B cell (primary cell): ENCODE measurements around the gene ARHGAP25. TPM values are rescaled to one million over a fixed set of nuclear protein-coding genes. Genes with fewer than 3 reads are reported as not detected.
A peak's percentile ranks its signal among the peaks of the same experiment; 100 is the strongest.

Experiments used
- ATAC-seq: fragments of 200-7000 bp; cut with Tn5 transposase; one replicate; pipeline ENCODE4 v1.10.0; 2021; ENCODE audit warnings: low read depth, mild to moderate bottlenecking, moderate number of reproducible peaks, moderate library complexity
- CTCF ChIA-PET: fragments of 350-600 bp; sonication (Branson Sonifier 250); formaldehyde crosslinking; loops from one replicate; lab custom pipeline; 2021; ENCODE audit warnings: antibody characterized with exemption, inconsistent platforms; lab: Charles Lee
- POLR2A ChIA-PET: fragments of 350-600 bp; sonication (Branson Sonifier 250); formaldehyde crosslinking; loops from one replicate; lab custom pipeline; 2021; ENCODE audit warnings: antibody characterized with exemption; lab: Charles Lee
- DNase-seq: peaks from one replicate; pipeline ENCODE4 v3.0.0; 2013
- H2AFZ ChIP-seq: 2 replicates; pipeline ENCODE4 v1.6.1; 2012; ENCODE audit warnings: mild to moderate bottlenecking, low read depth, low read length; ENCODE audit not compliant: insufficient read depth, poor library complexity, severe bottlenecking
- H3K27ac ChIP-seq, 2 donors: 1 replicate in 1 of 2; 2 replicates in 1 of 2; pipeline ENCODE4 v1.5.1; 2012 to 2013; ENCODE audit warnings: low read length in 2 of 2, mild to moderate bottlenecking in 2 of 2, moderate library complexity in 1 of 2
- H3K27me3 ChIP-seq, 4 experiments: fragments of 200-600 bp in 1 of 4; sonication (generic) in 1 of 4; replicated peaks in 1 of 4; 1 replicate in 2 of 4; 2 replicates in 2 of 4; pipeline versions ENCODE4 v1.6.1 to v1.7.0; 2013 to 2016; ENCODE audit warnings: low read length in 3 of 4, mild to moderate bottlenecking in 2 of 4, mixed read lengths in 1 of 4, moderate library complexity in 1 of 4; ENCODE audit not compliant: insufficient read depth in 4 of 4, control insufficient read depth in 3 of 4; ENCODE audit errors: control extremely low read depth in 1 of 4
- H3K36me3 ChIP-seq, 2 experiments: replicated peaks in 1 of 2; 1 replicate in 1 of 2; 2 replicates in 1 of 2; pipeline versions ENCODE4 v1.6.1 to v1.7.1; 2013; ENCODE audit warnings: low read length in 1 of 2; ENCODE audit not compliant: insufficient read depth in 2 of 2, control insufficient read depth in 1 of 2; ENCODE audit errors: control extremely low read depth in 1 of 2, extremely low read depth in 1 of 2
- H3K4me1 ChIP-seq, 2 donors: fragments of 200-600 bp in 1 of 2; sonication (generic) in 1 of 2; 1 replicate in 1 of 2; 2 replicates in 1 of 2; pipeline versions ENCODE4 v1.5.1 to v1.6.1; 2013 to 2017; ENCODE audit warnings: low read length in 2 of 2; ENCODE audit not compliant: control insufficient read depth in 2 of 2, insufficient read depth in 2 of 2
- H3K4me2 ChIP-seq: replicated peaks from 2 replicates; pipeline ENCODE3; 2012; ENCODE audit warnings: mild to moderate bottlenecking, low read depth, low read length; ENCODE audit not compliant: poor library complexity, severe bottlenecking
- H3K4me3 ChIP-seq, 5 experiments: fragments of 200-600 bp in 1 of 5; sonication (generic) in 1 of 5; 1 replicate in 3 of 5; 2 replicates in 2 of 5; pipeline versions ENCODE4 v1.5.1 to v1.7.0; 2011 to 2016; ENCODE audit warnings: low read length in 4 of 5, mild to moderate bottlenecking in 4 of 5, low read depth in 2 of 5, control low read depth in 1 of 5, moderate library complexity in 1 of 5; ENCODE audit not compliant: insufficient read depth in 1 of 5; ENCODE audit errors: control extremely low read depth in 1 of 5, extremely low read depth in 1 of 5
- H3K79me2 ChIP-seq: fragments of 200-600 bp; sonication (generic); one replicate; pipeline ENCODE4 v1.6.0; 2016; ENCODE audit warnings: low read length; ENCODE audit not compliant: control insufficient read depth, insufficient read depth
- H3K9ac ChIP-seq: fragments of 200-600 bp; sonication (generic); 2 replicates; pipeline ENCODE4 v1.6.1; 2017; ENCODE audit warnings: mild to moderate bottlenecking, low read length, moderate library complexity
- H3K9me3 ChIP-seq, 3 donors: one replicate each; pipeline versions ENCODE4 v1.6.1 to v1.7.1; 2013; ENCODE audit warnings: low read length in 2 of 3; ENCODE audit not compliant: control insufficient read depth in 2 of 3, insufficient read depth in 1 of 3; ENCODE audit errors: control extremely low read depth in 1 of 3
- H4K20me1 ChIP-seq: 2 replicates; pipeline ENCODE4 v1.6.0; 2012; ENCODE audit warnings: mild to moderate bottlenecking, low read length; ENCODE audit not compliant: insufficient read depth, control insufficient read depth, poor library complexity, severe bottlenecking
- H3K27ac Mint-ChIP-seq: one replicate; pipeline ENCODE4 v1.8.0; 2021; ENCODE audit warnings: mixed read lengths
- H3K27me3 Mint-ChIP-seq: one replicate; pipeline ENCODE4 v1.8.0; 2021; ENCODE audit warnings: mixed read lengths
- H3K4me1 Mint-ChIP-seq: one replicate; pipeline ENCODE4 v1.8.0; 2021; ENCODE audit warnings: mixed read lengths
- H3K4me3 Mint-ChIP-seq: one replicate; pipeline ENCODE4 v1.8.0; 2021; ENCODE audit warnings: mixed read lengths
- H3K9me3 Mint-ChIP-seq: one replicate; pipeline ENCODE4 v1.8.0; 2022; ENCODE audit warnings: mixed read lengths; ENCODE audit not compliant: insufficient read depth
- EZH2 ChIP-seq: IDR thresholded peaks from 2 replicates; pipeline ENCODE4 v1.6.1; 2012; ENCODE audit warnings: borderline replicate concordance, low read depth, mild to moderate bottlenecking, moderate library complexity, low read length; ENCODE audit not compliant: insufficient read depth, poor library complexity, severe bottlenecking
- WGBS: methylation state at CpG from one replicate; pipeline ENCODE4 v1.1.5; 2013; ENCODE audit warnings: missing lambda C conversion rate; ENCODE audit not compliant: insufficient coverage; 5-methylcytosine and 5-hydroxymethylcytosine counted together
- intact Hi-C: fragments of 100-400 bp; cut with micrococcal nuclease; formaldehyde crosslinking; loops from one replicate; pipeline ENCODE4 v1.10.0; 2022
- polyA plus RNA-seq: library from polyadenylated mRNA; depleted of rRNA; stranded (reverse); fragments of >200 nt; gene quantifications from 2 replicates; pipeline ENCODE4 v1.2.3, GENCODE V29; 2012
- total RNA-seq, 2 donors: library from RNA; stranded (reverse); fragments of 120-200 nt in 1 of 2; gene quantifications; 1 replicate in 1 of 2; 2 replicates in 1 of 2; pipeline versions ENCODE4 v1.2.3 to v1.2.4, GENCODE V29; 2013 to 2022
- TF ChIP-seq, protein P1 (sequence below): fragments of 200-600 bp; IDR thresholded peaks from one replicate; pipeline ENCODE4 v1.8.0; 2022; ENCODE audit warnings: antibody characterized with exemption, mild to moderate bottlenecking

The ARHGAP25 gene
- total and polyA plus RNA-seq, 2 donors (not counting 1 experiment from before 2014, with no cell fraction given): 97.9 to 207 TPM

DNA sequence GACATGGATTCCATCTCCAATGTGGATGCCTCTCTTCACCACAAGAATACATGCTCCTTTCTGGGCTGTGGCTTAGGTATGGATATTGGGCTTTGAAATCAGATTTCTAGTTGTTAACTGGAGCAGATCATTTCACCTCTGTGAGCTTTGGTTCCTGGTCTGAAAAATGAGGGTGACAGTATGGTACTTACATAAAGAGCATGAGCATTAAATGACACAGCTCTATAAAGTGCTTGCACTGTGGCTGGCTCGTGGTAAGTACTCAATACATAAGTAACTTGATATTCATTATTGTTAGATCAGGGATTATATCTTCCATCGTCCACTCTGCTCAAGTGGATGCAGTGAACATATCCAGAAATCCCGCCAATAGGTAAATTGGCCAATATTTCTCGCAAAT is 33.4 kb downstream of the ARHGAP25 start:
- Histone ChIP-seq H2AFZ (peak overlapping the region; percentile 48), H3K9me3 (no peaks in the 10 kb centered on the region), H3K27me3 (no peaks in the 10 kb centered on the region), H3K79me2 (peaks cover 79% of the 10 kb centered on the region), H3K4me2 (peak overlapping the region; percentile 70), H3K36me3 (no peaks in the 10 kb centered on the region), H4K20me1 (no peaks in the 10 kb centered on the region), H3K27ac (peak overlapping the region; percentile 93 to 99), H3K4me3 (peak overlapping the region in 4 of 5 experiments; percentile 0 to 46 (median 24)), H3K9ac (peak overlapping the region; percentile 50), H3K4me1 (peaks cover 97 to 100% of the 10 kb centered on the region in 2 donors)
- intact Hi-C loops: loop anchor here (2.0 to 5.0 kb wide), 3 partner anchors 15 to 301 kb away; partner anchors contain the start of genes APLF and FBXO48
- H3K27me3 Mint-ChIP-seq: no peaks in the 10 kb centered on the region
- peak overlapping the region; percentile 80 for H3K4me3 Mint-ChIP-seq
- POLR2A ChIA-PET: interaction anchor here (0.7 to 4.6 kb wide), 9 partner anchors 8 to 33 kb away, joined by 3 to 37 read pairs (median 4); partner anchors contain the start of gene ARHGAP25
- CTCF ChIA-PET: interaction anchor here (0.9 to 21.9 kb wide), 14 partner anchors 8 to 157 kb away, joined by 3 to 425 read pairs (median 4); no protein-coding TSS in a partner anchor
- peak overlapping the region; percentile 98 for H3K27ac Mint-ChIP-seq
- DNase-seq: no peak
- peak; percentile 1 for ATAC-seq
- no peaks in the 10 kb centered on the region for H3K9me3 Mint-ChIP-seq
- H3K4me1 Mint-ChIP-seq: peaks cover 95% of the 10 kb centered on the region
- TF ChIP-seq, protein P1, sequence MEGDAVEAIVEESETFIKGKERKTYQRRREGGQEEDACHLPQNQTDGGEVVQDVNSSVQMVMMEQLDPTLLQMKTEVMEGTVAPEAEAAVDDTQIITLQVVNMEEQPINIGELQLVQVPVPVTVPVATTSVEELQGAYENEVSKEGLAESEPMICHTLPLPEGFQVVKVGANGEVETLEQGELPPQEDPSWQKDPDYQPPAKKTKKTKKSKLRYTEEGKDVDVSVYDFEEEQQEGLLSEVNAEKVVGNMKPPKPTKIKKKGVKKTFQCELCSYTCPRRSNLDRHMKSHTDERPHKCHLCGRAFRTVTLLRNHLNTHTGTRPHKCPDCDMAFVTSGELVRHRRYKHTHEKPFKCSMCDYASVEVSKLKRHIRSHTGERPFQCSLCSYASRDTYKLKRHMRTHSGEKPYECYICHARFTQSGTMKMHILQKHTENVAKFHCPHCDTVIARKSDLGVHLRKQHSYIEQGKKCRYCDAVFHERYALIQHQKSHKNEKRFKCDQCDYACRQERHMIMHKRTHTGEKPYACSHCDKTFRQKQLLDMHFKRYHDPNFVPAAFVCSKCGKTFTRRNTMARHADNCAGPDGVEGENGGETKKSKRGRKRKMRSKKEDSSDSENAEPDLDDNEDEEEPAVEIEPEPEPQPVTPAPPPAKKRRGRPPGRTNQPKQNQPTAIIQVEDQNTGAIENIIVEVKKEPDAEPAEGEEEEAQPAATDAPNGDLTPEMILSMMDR: no peak
- TF ChIP-seq EZH2: no peak
- no CpG with 5 or more reads among the region's 4 CpGs for WGBS

DNA sequence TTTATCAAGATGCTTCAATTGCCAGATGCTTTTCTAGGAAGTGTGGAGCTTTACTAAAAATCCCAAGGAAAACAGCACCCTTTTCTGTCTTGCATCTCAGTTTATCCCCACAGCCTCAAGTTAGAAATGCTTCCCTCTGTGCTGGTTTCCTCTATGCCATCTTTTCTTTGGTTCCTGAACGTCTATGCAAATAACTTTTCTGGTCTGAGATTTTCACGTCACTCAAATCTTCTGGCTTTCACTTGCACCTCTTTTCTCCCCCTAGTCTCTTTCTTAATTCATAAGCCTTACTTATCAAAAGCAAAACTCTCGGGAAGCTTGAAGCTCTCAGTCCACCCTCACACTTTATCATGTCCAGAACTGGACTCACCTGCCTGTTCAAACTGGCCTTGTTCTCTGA is 33.9 kb downstream of the ARHGAP25 start:
- Histone ChIP-seq H3K9ac (peak overlapping the region; percentile 50), H3K4me3 (peak overlapping the region in 3 of 5 experiments; percentile 0 to 46 (median 10))

More for the DNA sequence above, 33.9 kb downstream of the ARHGAP25 start:
- H4K20me1 ChIP-seq: no peaks in the 10 kb centered on the region
- 23% methylated on average over 3 of the region's 3 CpGs for WGBS
- H3K27me3 ChIP-seq: no peaks in the 10 kb centered on the region
- H2AFZ ChIP-seq: no peak overlapping the region
- H3K4me1 ChIP-seq: peaks cover 97 to 100% of the 10 kb centered on the region in 2 donors
- ChIA-PET POLR2A (interaction anchor here (1.5 to 4.6 kb wide), 4 partner anchors 8 to 34 kb away, joined by 3 to 37 read pairs (median 10); partner anchors contain the start of gene ARHGAP25), CTCF (interaction anchor here (0.9 to 21.9 kb wide), 11 partner anchors 8 to 157 kb away, joined by 3 to 425 read pairs (median 4); no protein-coding TSS in a partner anchor)
- H3K27me3 Mint-ChIP-seq: no peaks in the 10 kb centered on the region
- intact Hi-C loops: loop anchor here (5.0 kb wide), 2 partner anchors 139 to 301 kb away; partner anchors contain the start of genes APLF and FBXO48
- H3K4me2 ChIP-seq: peak overlapping the region; percentile 70
- no peaks in the 10 kb centered on the region for H3K9me3 ChIP-seq
- peaks cover 80% of the 10 kb centered on the region for H3K79me2 ChIP-seq
- H3K36me3 ChIP-seq: no peaks in the 10 kb centered on the region
- no peak for TF ChIP-seq EZH2
- TF ChIP-seq, protein P1: no peak
- no peaks in the 10 kb centered on the region for H3K9me3 Mint-ChIP-seq
- H3K4me3 Mint-ChIP-seq: peak overlapping the region; percentile 80
- DNase-seq (peak; percentile 69), ATAC-seq (peak; percentile 8)
- H3K27ac Mint-ChIP-seq: peak overlapping the region; percentile 98
- H3K4me1 Mint-ChIP-seq: peaks cover 96% of the 10 kb centered on the region
- H3K27ac ChIP-seq: peak overlapping the region; percentile 93 to 99
